Neural cell (in vitro differentiated cells): ENCODE results near the gene LRCH1. TPM values are rescaled to one million over a fixed set of nuclear protein-coding genes. Genes with fewer than 3 reads are reported as not detected.

Experiments
- H2AFZ ChIP-seq: fragments of 200-600, 300-800 bp; sonication (generic), shearing (Covaris generic); 2 replicates; pipeline ENCODE4 v1.6.0; 2014; ENCODE audit warnings: low read depth, mild to moderate bottlenecking, antibody characterized with exemption, low read length, moderate library complexity
- H3F3A ChIP-seq: fragments of 200-600 bp; shearing (Covaris generic); 2 replicates; pipeline ENCODE4 v1.6.1; 2016; ENCODE audit warnings: mild to moderate bottlenecking, moderate library complexity, mixed read lengths, antibody characterized with exemption, low read length; ENCODE audit not compliant: insufficient read depth, poor library complexity, severe bottlenecking
- H3K27ac ChIP-seq: fragments of 200-600, 300-800 bp; sonication (generic), shearing (Covaris generic); 2 replicates; pipeline ENCODE4 v1.5.1; 2014; ENCODE audit warnings: mild to moderate bottlenecking, low read length, moderate library complexity
- H3K27me3 ChIP-seq: fragments of 300-800, 200-600 bp; sonication (generic), shearing (Covaris generic); 2 replicates; pipeline ENCODE4 v1.6.0; 2014; ENCODE audit warnings: mild to moderate bottlenecking, low read depth, low read length, moderate library complexity; ENCODE audit not compliant: insufficient read depth
- H3K36me3 ChIP-seq: fragments of 300-800, 200-600 bp; sonication (generic), shearing (Covaris generic); 2 replicates; pipeline ENCODE4 v1.5.1; 2014; ENCODE audit warnings: mild to moderate bottlenecking, antibody characterized with exemption, low read length, moderate library complexity; ENCODE audit not compliant: insufficient read depth
- H3K4me2 ChIP-seq: fragments of 300-800, 200-600 bp; sonication (generic), shearing (Covaris generic); 2 replicates; pipeline ENCODE4 v1.6.0; 2014; ENCODE audit warnings: mild to moderate bottlenecking, low read length
- H3K4me3 ChIP-seq: fragments of 300-800, 200-600 bp; sonication (generic), shearing (Covaris generic); 2 replicates; pipeline ENCODE4 v1.5.1; 2014; ENCODE audit warnings: mild to moderate bottlenecking, low read length, moderate library complexity
- H3K79me2 ChIP-seq: fragments of 200-600 bp; shearing (Covaris generic); replicated peaks from 2 replicates; pipeline ENCODE4 v1.6.0; 2014; ENCODE audit warnings: mild to moderate bottlenecking, low read length, moderate library complexity; ENCODE audit not compliant: insufficient read depth
- H3K9ac ChIP-seq: fragments of 300-800, 200-600 bp; sonication (generic), shearing (Covaris generic); 2 replicates; pipeline ENCODE4 v1.6.1; 2016; ENCODE audit warnings: mild to moderate bottlenecking, low read length, mixed read lengths
- H3K9me2 ChIP-seq: fragments of 200-600 bp; shearing (Covaris generic); 2 replicates; pipeline ENCODE4 v1.6.1; 2016; ENCODE audit warnings: mild to moderate bottlenecking, low read length, mixed read lengths; ENCODE audit not compliant: insufficient read depth
- H3K9me3 ChIP-seq: fragments of 200-600, 300-800 bp; sonication (generic), shearing (Covaris generic); 2 replicates; pipeline ENCODE4 v1.6.1; 2016; ENCODE audit warnings: mild to moderate bottlenecking, mixed run types, low read length, moderate library complexity, mixed read lengths
- H4K20me1 ChIP-seq: fragments of 200-600 bp; shearing (Covaris generic); 2 replicates; pipeline ENCODE4 v1.6.1; 2016; ENCODE audit warnings: mild to moderate bottlenecking, mixed run types; ENCODE audit not compliant: insufficient read depth
- CTCF ChIP-seq: fragments of 450-650 bp; IDR thresholded peaks from 2 replicates; pipeline ENCODE4 v1.5.1; 2014; ENCODE audit warnings: antibody characterized with exemption, mild to moderate bottlenecking, moderate library complexity; ENCODE audit not compliant: poor library complexity, severe bottlenecking
- EP300 ChIP-seq: fragments of 450-650 bp; conservative IDR thresholded peaks from 2 replicates; pipeline ENCODE4 v1.6.1; 2014; ENCODE audit warnings: antibody characterized with exemption, mild to moderate bottlenecking, moderate library complexity; ENCODE audit not compliant: poor library complexity, severe bottlenecking
- EZH2 ChIP-seq: fragments of 200-600, 300-800 bp; shearing (Covaris generic), sonication (generic); IDR thresholded peaks from 2 replicates; pipeline ENCODE4 v1.6.1; 2014; ENCODE audit warnings: antibody characterized with exemption, low read length, borderline replicate concordance, mild to moderate bottlenecking; ENCODE audit not compliant: insufficient read depth, poor library complexity, severe bottlenecking
- MXI1 ChIP-seq: fragments of 450-650 bp; conservative IDR thresholded peaks from 2 replicates; pipeline ENCODE4 v1.6.1; 2014; ENCODE audit warnings: antibody characterized with exemption, mild to moderate bottlenecking; ENCODE audit not compliant: poor library complexity, severe bottlenecking
- POLR2AphosphoS5 ChIP-seq: IDR thresholded peaks from 2 replicates; pipeline ENCODE4 v1.6.1; 2012
- RAD21 ChIP-seq: fragments of 450-650 bp; conservative IDR thresholded peaks from 2 replicates; pipeline ENCODE4 v1.6.1; 2014; ENCODE audit warnings: antibody characterized with exemption, mild to moderate bottlenecking, moderate library complexity
- REST ChIP-seq: IDR thresholded peaks from 2 replicates; pipeline ENCODE4 v1.6.1; 2012; ENCODE audit warnings: borderline replicate concordance
- SMC3 ChIP-seq: fragments of 450-650 bp; conservative IDR thresholded peaks from 2 replicates; pipeline ENCODE4 v1.6.1; 2014; ENCODE audit warnings: antibody characterized with exemption, mild to moderate bottlenecking, moderate library complexity; ENCODE audit not compliant: poor library complexity
- TAF1 ChIP-seq: IDR thresholded peaks from 2 replicates; pipeline ENCODE4 v1.6.1; 2012; ENCODE audit warnings: low read depth
- polyA plus RNA-seq: library from polyadenylated mRNA; depleted of rRNA; stranded (reverse); fragments of >200 nt; gene quantifications from 2 replicates; pipeline ENCODE4 v1.2.3, GENCODE V29; 2014

LRCH1 gene
- polyA plus RNA-seq, 1 donor from 2014 or later = 15.4 TPM

GRCh38 chr13:46682015-46682414, 129.0 kb downstream of the LRCH1 start:
- H3K9ac ChIP-seq = no peak overlapping the region

GRCh38 chr13:46682707-46683106, 129.7 kb downstream of the LRCH1 start:
- H2AFZ ChIP-seq = no peak overlapping the region
- H3K36me3 ChIP-seq = no peaks in the 10 kb centered on the region
- H3K27me3 ChIP-seq = no peaks in the 10 kb centered on the region
- H3K4me2 ChIP-seq = no peak overlapping the region
- H3K27ac ChIP-seq = no peak overlapping the region
- H3K9me2 ChIP-seq = no peaks in the 10 kb centered on the region
- H3K9me3 ChIP-seq = no peaks in the 10 kb centered on the region
- no peaks in the 10 kb centered on the region for H4K20me1 ChIP-seq
- H3K9ac ChIP-seq = no peak overlapping the region
- H3F3A ChIP-seq = no peaks in the 10 kb centered on the region
- H3K4me3 ChIP-seq = no peak overlapping the region
- no peaks in the 10 kb centered on the region for H3K79me2 ChIP-seq
- TF ChIP-seq RAD21 (no peak), TAF1 (no peak), POLR2AphosphoS5 (no peak), SMC3 (no peak), CTCF (no peak), REST (no peak), EP300 (no peak)

More at GRCh38 chr13:46682015-46682414, 129.0 kb downstream of the LRCH1 start:
- Histone ChIP-seq H3K9me2 (no peaks in the 10 kb centered on the region), H3K27ac (no peak overlapping the region), H3F3A (no peaks in the 10 kb centered on the region), H3K4me3 (no peak overlapping the region), H2AFZ (no peak overlapping the region), H3K4me2 (no peak overlapping the region), H4K20me1 (no peaks in the 10 kb centered on the region), H3K36me3 (no peaks in the 10 kb centered on the region), H3K9me3 (no peaks in the 10 kb centered on the region), H3K79me2 (no peaks in the 10 kb centered on the region), H3K27me3 (no peaks in the 10 kb centered on the region)
- TF ChIP-seq EZH2 (no peak), SMC3 (no peak), CTCF (no peak), REST (no peak), MXI1 (no peak), EP300 (no peak), RAD21 (no peak)
